SK-MEL-5 (cell line): ENCODE results near the gene RIPK1. TPM values are rescaled to one million over a fixed set of nuclear protein-coding genes. Genes with fewer than 3 reads are reported as not detected.
"Not testable (repeated sequence)": the region's sequence is repeated elsewhere in the genome, so short reads cannot be mapped to it uniquely, and the experiment has no call there.

Experiments
- DNase-seq: peaks from one replicate; pipeline ENCODE4 v3.0.0-alpha.2; 2016; ENCODE audit warnings: low read depth, low spot score
- in situ Hi-C: cut with HindIII; loops from 2 replicates; pipeline ENCODE4 v1.10.0; 2016; ENCODE audit warnings: low sequenced_read_pairs, high pct_unique_total_duplicates, low pct_unique_long_range_greater_than_20kb
- total RNA-seq: library from RNA; depleted of rRNA; stranded (reverse); fragments of >200 nt; shearing (Covaris generic); gene quantifications from 2 replicates; pipeline ENCODE4 v1.2.3, GENCODE V29; 2014

RIPK1 gene
- total RNA-seq, 1 experiment from 2014 or later = 29.6 TPM

DNA sequence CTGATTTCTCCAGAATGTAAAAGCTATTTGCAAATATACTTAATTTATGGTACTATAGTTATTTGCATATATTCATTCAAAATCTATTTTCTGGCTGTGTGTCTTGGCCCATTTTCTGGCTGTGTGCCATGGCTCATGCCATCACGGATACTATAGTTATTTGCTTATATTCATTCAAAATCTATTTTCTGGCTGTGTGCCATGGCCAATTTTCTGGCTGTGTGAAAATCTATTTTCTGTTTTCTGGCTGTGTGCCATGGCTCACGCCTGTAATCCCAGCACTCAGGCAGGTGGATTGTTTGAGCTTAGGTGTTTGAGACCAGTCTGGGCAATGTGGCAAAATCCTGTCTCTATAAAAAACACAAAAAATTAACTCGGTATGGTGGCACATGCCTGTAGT lies 28.9 kb upstream of the RIPK1 start:
- in situ Hi-C loops = no loop called here
- no peak for DNase-seq

DNA sequence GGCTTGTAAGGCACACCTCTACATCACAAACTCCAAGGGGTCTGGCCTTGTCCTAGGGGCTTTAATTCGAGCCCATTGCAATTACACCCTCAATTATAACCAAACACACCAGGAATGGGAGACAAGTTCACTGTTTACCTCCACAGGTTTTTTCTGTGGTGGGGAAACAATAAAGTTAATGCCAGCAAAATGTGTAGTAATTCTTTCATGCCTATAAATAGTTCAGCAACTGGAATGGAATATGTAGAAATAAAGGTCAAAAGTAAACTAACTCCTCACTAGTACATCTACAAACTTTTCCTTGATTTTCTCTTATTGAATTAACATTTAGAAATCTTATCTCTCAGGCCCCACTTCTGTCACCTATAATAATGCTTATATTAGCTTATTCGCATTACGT lies 27.1 kb upstream of the RIPK1 start:
- DNase-seq = no peak
- in situ Hi-C loops = no loop called here

DNA sequence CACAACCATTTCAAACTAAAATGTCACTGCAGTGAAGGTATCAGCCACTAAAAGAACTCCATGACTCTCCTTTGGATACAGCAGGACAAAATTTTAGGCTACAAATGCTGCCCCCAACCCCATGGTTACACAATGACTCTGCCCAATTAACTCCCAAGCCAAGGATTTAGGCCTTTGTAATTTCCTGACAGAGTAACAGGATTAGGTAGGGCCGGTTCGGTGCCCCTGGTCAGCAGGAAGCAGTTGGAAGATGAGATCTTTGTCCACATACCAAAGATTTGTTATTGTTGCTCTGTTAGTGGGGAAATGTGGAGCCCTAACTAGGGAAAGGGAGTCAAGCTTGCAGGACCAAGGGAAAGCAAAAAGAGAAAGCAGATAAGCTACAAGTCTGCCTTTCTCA lies 26.7 kb upstream of the RIPK1 start:
- DNase-seq = no peak
- in situ Hi-C loops = no loop called here

DNA sequence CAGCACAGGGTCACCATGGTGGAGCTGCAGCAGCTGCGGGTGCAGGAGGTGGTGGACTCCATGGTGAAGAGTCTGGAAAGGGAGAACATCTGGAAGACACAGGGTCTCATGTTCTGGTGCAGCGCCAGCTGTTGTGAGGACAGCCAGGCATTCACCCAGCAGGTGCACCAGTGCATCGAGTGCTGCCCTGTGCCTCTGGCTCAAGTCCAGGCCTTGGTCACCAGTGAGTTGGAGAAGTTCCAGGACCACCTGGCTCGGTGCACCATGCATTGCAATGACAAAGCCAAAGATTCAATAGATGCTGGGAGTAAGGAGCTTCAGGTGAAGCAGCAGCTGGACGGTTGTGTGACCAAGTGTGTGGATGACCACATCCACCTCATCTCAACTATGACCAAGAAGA lies 22.9 kb upstream of the RIPK1 start:
- in situ Hi-C loops = no loop called here
- DNase-seq = no peak

DNA sequence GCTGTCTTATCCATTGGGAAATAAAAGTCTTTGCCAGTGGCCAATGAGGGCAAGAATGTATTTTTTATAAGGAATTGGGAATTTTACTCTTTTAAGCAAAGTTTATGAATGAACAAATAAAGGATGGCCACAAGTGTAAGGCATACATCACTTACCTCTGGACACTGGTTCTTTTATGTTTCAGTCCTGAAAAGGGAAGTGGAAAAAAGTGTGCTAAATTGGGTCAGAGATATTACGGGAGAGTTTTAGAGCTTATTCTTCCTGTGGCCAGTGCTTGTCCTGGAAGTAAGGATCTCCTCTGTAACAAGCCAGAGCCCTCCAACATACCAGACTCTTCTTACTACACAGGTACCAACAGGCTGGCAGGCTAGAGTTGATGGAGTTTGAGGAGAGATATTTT lies 22.5 kb upstream of the RIPK1 start:
- DNase-seq = no peak
- in situ Hi-C loops = no loop called here

DNA sequence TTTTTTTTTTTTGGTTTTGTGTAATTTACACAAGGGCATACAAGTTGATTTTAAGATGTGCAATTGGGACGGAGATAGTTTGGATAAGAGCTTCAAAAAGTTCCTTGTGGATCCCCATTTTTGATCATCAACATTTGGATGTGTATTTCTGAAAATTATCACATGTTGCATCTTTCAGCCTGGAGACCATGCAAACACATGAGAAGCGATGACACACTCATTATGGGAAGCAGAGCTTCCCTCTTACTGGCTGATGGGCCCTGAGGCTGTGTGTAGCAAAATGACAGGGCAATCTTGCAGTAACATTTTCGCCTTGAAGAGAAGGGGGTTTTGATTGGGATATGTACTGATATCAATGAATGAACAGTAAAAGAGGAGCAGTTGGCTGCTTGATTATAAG lies 22.0 kb upstream of the RIPK1 start:
- in situ Hi-C loops = no loop called here
- DNase-seq = peak; percentile 44

DNA sequence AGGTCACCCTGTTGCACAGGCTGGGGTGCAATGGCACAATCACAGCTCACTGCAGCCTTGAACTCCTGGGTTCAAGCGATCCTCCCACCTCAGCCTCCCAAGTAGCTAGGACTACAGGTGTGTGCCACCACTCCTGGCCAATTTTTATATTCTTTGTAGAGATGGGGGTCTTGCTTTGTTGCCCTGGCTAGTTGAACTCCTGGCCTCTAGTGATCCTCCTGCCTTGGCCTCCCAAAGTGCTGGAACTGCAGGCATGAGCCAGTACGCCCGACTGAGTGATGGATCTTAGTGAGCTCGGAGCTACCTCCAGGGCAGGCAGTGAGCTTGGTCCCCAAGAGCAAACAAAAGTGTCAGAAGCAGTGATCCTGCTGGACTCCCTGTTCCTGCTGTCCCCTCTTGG lies 20.3 kb upstream of the RIPK1 start:
- in situ Hi-C loops, DNase-seq: not testable (repeated sequence)

DNA sequence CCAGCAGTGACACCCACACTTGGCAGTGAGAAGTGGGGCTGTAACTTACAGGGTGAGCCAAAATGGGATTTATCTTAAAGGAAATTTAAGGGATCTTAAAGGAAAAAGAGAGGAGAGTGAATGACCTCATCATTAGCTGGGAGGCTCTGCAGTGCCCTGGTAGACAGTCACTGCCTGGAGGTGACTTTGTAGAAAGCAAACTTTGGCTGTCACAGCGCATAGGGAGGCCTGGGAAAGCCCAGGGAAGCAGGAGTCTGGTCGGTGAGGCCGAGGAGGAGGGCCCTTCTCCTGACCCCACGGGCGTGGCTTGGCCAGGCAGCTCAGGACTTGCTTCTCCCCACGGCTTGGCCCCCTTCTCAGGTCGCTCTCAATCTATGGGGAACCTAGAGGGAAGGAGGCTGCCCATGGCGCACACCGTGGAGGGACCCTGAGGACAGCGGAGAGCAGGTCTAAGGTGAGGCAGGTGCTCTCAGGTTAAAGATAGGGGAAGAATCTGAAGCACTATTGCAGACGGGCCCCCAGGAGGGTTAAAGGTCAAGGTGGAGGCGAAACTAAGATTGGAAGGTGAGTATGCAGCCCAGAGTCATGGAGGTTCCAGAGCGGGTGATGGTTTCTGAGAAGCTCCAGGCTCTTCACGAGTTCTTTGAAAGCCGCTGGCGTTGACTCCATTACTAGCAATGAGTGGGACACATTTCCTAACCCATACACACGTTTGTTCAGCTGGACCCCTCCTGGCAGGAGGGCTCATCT lies 15.6 kb upstream of the RIPK1 start:
- DNase-seq = no peak
- in situ Hi-C loops = no loop called here

DNA sequence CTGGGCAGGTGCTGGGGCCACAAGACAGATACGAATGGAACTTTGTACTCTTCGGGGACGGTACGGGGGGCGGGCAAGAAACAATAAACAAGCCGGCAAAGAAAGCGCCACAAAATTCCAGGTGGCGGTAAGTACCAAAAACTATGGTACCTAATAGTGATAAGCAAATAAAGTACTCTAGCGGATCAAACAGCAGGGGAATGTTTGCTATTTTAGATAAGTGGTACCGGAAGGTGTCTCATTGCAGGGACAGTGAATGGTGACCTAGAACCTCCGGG lies 15.1 kb upstream of the RIPK1 start:
- in situ Hi-C loops = no loop called here
- DNase-seq = no peak

DNA sequence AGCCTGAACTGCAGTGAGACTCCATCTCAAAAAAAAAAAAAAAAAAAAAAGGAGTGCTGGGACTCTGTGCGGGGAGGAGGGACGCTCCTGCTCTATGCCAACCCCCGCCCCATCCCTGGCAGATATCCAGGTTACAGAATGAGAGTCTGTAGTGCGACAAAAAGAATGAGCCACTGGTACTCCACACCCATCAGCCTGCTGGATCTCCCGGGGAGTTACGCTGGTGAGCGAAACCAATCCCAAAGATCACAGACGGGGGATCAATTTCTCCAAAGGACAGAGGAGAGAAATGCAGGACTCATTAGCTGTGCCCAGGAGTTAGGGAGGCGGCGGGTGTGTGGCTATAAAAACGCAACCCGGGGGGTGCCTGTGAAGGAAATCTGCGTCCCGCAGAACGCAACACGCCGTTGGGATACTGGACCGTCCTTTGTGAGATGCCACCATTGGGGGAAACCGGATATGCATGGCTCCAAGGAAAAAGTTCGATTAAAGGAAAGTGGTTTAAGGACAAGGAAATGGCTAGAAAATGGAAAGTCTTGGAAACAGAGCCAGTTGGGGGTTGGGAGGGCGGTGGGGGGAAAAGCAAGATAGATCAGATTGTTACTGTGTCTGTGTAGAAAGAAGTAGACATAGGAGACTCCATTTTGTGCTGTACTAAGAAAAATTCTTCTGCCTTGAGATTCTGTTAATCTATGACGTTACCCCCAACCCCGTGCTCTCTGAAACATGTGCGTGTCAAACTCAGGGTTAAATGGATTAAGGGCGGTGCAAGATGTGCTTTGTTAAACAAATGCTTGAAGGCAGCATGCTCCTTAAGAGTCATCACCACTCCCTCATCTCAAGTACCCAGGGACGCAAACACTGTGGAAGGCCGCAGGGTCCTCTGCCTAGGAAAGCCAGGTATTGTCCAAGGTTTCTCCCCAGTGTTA lies 13.8 kb upstream of the RIPK1 start:
- in situ Hi-C loops, DNase-seq: not testable (repeated sequence)

DNA sequence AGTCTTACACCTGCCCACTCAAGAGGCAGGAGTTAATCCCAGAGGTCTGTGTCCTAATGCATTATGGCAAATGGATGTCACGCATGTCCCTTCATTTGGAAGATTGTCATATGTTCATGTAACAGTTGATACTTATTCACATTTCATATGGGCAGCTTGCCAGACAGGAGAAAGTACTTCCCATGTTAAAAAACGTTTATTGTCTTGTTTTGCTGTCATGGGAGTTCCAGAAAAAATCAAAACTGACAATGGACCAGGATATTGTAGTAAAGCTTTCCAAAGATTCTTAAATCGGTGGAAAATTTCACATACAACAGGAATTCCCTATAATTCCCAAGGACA lies 13.2 kb upstream of the RIPK1 start:
- in situ Hi-C loops, DNase-seq: not testable (repeated sequence)

DNA sequence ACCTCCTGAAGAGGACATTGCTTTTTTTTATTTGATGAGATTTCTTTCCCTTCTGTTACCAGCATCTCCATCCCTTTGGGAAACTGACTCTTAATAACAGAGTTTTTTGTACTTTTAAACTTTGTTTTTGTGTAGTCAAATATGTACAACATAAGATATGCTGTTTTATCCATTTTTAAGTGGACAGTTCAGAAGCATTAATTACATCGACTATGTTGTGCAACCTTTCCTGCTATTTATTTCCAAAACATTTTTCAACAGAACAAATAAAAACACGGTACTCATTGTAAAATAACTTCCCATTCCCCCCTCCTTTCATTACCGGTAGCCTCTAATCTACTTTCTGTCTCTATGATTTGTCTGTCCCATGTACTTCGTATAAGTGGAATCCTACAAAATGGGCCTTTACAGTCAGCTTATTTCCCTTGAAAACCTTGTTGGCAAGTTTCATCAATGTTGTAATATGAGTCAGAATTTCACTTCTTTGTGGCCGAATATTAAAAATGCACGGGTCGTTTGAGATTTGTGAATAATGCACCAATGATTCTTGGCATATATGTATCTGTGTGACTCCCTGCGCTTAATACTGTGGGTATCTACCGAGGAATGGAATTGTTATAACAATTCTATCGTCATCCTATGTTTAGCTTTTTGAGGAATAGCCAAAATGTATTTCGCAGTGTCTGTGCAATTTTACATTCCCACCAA lies 11.1 kb upstream of the RIPK1 start:
- in situ Hi-C loops = no loop called here
- DNase-seq = no peak

DNA sequence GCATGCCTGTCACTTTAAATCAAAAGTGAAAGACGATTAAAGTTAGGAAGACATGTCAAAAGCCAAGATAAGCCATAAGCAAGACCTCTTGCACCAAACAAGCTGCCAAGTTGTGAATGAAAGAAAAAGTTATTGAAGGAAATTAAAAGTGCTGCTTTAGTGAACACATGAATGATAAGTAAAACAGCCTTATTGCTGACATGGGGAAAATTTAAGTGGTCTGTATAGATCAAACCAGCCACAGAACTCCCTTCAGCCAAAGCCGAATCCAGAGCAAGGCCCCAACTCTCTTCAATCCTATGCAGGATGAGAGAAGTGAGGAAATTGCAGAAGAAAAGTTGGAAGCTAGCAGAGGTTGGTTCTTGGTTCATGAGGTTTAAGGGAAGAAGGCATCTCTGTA lies 9.3 kb upstream of the RIPK1 start:
- DNase-seq = no peak
- in situ Hi-C loops = no loop called here

DNA sequence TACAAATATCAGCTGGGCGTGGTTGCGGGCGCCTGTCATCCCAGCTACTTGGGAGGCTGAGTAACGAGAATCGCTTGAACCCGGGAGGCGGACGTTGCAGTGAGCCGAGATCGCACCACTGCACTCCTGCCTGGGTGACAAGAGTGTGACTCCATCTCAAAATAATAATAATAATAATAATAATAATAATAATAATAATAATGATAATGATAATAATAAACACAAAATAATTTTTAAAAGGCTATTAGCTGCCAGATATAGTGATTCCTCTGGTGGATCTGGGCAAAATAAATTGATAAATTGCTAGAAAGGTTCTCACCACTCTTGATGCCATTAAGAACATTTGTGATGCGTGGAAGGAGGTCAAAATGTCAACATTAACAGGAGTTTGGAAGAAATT lies 8.2 kb upstream of the RIPK1 start:
- DNase-seq, in situ Hi-C loops: not testable (repeated sequence)

DNA sequence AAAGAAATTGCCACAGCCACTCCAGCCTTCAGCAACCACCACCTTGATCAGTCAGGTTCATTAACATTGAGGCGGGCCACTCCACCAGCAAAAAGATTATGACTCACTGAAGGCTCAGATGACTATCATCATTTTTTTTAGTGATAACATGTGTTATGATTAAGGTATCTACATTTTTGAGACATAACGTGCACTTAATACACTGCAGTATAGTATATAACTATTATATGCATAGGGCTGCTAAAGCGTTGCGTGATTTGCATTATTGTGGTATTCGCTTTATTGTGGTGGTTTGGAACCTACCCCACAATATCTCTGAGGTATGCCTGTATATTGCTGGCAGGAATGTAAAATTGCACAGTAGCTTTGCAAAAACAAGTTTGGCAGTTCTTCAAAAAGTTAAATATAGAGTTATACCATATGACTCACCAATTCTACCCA lies 6.8 kb upstream of the RIPK1 start:
- in situ Hi-C loops = no loop called here
- DNase-seq = no peak

DNA sequence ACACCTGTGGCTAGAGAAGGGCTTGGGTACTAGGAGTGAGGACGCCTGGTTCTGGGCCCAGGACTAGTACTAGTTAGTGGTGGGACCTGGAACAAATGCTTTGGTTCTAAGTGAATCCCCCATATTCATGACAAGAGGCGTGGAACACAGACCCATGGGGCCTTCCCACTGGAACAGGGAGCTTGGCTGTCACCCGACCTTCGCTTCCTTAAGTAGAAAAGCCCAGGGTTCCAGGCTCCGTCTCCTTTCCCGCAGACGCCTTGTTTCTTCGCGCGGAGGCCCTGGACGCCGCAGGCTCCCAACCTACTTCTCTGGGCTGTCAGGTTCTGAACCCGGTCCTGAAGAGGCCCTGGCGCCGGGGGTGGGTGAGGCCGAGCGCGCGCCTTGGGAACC lies 5.0 kb upstream of the RIPK1 start:
- DNase-seq, in situ Hi-C loops: not testable (repeated sequence)

DNA sequence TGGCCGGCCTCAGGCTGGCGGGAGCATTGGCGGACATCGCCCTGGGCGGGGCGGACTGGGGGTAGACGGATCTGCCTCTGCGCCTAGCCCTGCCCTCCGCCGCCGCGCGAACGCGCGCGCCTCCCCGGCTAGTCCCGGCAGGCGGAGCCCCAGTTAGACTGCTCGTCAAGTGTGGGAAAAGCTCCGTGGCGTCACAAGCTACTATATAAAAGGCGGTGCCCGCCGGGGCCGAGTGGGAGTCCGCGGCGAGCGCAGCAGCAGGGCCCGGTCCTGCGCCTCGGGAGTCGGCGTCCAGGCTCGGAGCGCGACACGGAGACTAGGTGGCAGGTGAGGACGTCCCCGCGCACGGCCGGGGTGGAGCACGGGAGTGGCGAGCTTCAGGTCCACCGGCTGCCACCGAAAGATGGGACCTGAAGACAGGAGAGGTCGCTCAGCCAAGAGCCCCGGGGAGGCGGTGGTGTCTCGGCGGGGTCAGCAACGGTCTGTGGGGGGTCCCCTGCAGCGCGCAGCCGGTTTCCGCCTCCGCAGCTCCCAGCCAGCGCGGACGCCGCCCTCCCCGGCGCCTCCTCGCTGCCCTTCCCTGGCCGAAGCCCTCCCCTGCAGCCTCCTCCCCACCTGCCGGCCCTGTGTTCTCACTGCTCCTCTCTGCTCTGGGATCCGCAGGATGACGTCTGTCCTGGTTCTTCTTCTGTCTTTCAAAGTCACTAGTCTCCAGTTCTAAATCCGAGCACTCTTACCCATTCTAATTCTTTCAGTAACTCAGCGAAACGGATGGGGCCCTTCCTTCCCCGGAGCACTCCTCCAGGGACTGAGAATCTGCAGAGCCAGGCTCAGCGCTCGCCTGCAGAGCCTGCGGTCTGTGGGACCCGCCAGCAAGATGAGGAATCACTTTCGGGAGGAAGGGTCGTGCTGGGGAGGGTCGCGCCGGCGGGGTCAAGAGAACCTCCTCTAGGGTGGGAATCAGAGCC lies 4.3 kb upstream of the RIPK1 start:
- peak; percentile 94 for DNase-seq
- in situ Hi-C loops = no loop called here

DNA sequence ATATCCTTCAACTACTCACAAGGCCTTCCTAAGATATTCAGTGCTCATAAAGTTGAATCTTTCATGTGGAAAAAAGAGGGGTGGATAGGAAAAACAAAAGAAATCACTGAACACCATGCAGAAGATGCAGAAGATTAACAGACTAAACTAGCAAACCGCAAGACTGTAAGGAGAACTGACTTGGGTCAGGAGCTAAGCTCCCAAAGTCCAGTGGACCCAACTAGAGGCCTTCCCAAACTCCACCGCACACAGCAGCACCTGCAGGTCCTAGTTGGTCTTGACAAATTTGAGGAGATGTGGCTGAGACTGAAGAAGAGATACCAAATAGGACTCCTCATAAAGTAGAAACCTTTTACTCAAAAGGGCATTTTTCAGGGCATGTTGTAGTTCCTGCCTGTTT lies 3.3 kb downstream of the RIPK1 start:
- DNase-seq = no peak
- in situ Hi-C loops = no loop called here
